Activated B cell treated with CpG ODN at 0.5 μM for 24 hours (primary cell): ENCODE results near the gene AGK. TPM values are rescaled to one million over a fixed set of nuclear protein-coding genes. Genes with fewer than 3 reads are reported as not detected.

Experiments used
- ATAC-seq: fragments of 200-7000 bp; cut with Tn5 transposase; one replicate; pipeline ENCODE4 v1.10.0; 2021; ENCODE audit warnings: low read depth, mild to moderate bottlenecking, moderate library complexity
- CTCF ChIA-PET: fragments of 350-600 bp; sonication (Branson Sonifier 250); formaldehyde crosslinking; loops from one replicate; lab custom pipeline; 2021; ENCODE audit warnings: antibody characterized with exemption; lab: Charles Lee
- POLR2A ChIA-PET: fragments of 350-600 bp; sonication (Branson Sonifier 250); formaldehyde crosslinking; loops from one replicate; lab custom pipeline; 2021; ENCODE audit warnings: antibody characterized with exemption; lab: Charles Lee
- DNase-seq: peaks from one replicate; pipeline ENCODE4 v3.0.0; 2022
- H3K27ac Mint-ChIP-seq: one replicate; pipeline ENCODE4 v1.8.0; 2020; ENCODE audit warnings: mixed read lengths
- H3K27me3 Mint-ChIP-seq: one replicate; pipeline ENCODE4 v1.8.0; 2021; ENCODE audit warnings: mixed read lengths
- H3K36me3 Mint-ChIP-seq: one replicate; pipeline ENCODE4 v1.8.0; 2021; ENCODE audit warnings: low read depth, mixed read lengths
- H3K4me1 Mint-ChIP-seq: one replicate; pipeline ENCODE4 v1.8.0; 2021; ENCODE audit warnings: mixed read lengths
- H3K4me3 Mint-ChIP-seq: one replicate; pipeline ENCODE4 v1.8.0; 2020; ENCODE audit warnings: mild to moderate bottlenecking, mixed read lengths
- H3K9me3 Mint-ChIP-seq: one replicate; pipeline ENCODE4 v1.8.0; 2020; ENCODE audit warnings: mixed read lengths
- CTCF ChIP-seq: fragments of 200-600 bp; IDR thresholded peaks from one replicate; pipeline ENCODE4 v1.8.0; 2022; ENCODE audit warnings: antibody characterized with exemption, mild to moderate bottlenecking
- intact Hi-C: fragments of 100-400 bp; cut with micrococcal nuclease; formaldehyde crosslinking; loops from one replicate; pipeline ENCODE4 v1.15.1; 2024
- total RNA-seq: library from RNA; stranded (reverse); gene quantifications from 2 replicates; pipeline ENCODE4 v1.2.3, GENCODE V29; 2022

Gene AGK
- total RNA-seq, 1 donor from 2014 or later = 39.3 TPM

DNA sequence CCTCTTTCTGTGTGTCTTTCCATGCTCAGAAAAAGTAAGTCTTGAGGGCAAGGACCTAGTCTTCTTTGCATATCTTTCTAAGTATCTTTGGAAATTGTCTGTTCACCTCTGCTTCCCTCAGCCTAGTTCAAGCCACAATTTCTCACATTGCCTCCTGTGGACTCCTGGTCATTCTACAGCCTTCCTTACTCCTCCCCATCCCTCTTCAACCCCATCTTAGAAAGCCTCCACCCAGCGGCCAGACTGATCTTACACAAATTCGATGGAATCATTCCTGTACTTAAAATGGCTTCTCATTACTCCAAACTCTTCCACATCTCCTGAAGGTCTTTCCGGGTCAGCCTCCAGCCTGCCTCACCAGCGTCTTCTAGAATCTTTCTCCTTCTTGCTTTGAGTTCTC lies 24.1 kb upstream of the AGK start:
- H3K27ac Mint-ChIP-seq = no peak overlapping the region
- no peaks in the 10 kb centered on the region for H3K36me3 Mint-ChIP-seq
- H3K9me3 Mint-ChIP-seq = no peaks in the 10 kb centered on the region
- H3K4me3 Mint-ChIP-seq = no peak overlapping the region
- intact Hi-C loops = no loop called here
- CTCF ChIA-PET = no interaction called here
- peaks cover 21% of the 10 kb centered on the region for H3K27me3 Mint-ChIP-seq
- TF ChIP-seq CTCF = no peak
- ATAC-seq = no peak
- H3K4me1 Mint-ChIP-seq = no peaks in the 10 kb centered on the region
- no peak for DNase-seq
- POLR2A ChIA-PET = no interaction called here

- H3K36me3 Mint-ChIP-seq = no peaks in the 10 kb centered on the region
- ATAC-seq (no peak), DNase-seq (no peak)
- intact Hi-C loops = no loop called here
- TF ChIP-seq CTCF = no peak
- ChIA-PET POLR2A (no interaction called here), CTCF (interaction anchor here (0.7 kb wide), 1 partner anchor 1011 kb away, joined by 4 read pairs; no protein-coding TSS in a partner anchor)
- peaks cover 22% of the 10 kb centered on the region for H3K27me3 Mint-ChIP-seq
- no peaks in the 10 kb centered on the region for H3K4me1 Mint-ChIP-seq
- no peaks in the 10 kb centered on the region for H3K9me3 Mint-ChIP-seq
- H3K27ac Mint-ChIP-seq = no peak overlapping the region
- H3K4me3 Mint-ChIP-seq = no peak overlapping the region
Measured at GRCh38 chr7:141528399-141528798, 22.8 kb upstream of the AGK start.

DNA sequence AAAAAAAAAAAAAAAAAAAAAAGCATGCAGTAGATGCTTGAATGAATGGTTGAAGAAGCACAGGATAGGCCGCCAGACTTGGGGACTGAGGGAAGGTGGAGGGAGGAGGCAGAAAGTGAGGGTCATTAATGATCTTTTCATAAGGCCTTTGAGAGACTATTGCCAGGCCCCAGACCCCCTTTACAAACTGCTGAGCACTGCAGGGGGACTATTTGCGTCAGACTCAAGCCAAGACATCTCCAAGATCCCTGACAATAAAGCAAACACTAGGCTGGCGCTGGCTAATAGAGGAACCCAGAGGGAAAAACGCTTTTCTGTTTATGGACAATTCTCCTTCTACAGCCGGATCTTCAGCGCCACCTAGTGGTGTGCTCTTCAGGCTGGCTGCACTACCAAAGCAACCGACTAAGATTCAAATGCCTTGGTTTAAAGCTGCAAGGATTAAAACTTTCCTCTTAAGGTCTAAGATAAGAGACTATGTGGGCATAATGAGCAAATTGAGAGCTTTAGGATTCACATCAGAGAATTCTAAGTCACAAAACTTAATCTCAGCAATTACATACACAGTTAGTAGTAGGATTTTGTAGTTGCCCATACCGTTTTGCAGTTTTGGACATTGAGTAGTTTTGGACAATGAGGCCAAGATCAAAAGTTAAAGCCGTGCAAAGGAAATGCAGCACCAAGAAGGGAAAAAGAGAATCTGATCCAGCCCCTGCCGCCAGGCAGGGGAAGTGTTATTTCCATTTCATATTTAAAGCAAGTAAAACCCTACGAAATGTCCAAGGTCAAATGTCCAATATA lies 17.9 kb upstream of the AGK start:
- DNase-seq = peak; percentile 29
- peak; percentile 45 for ATAC-seq
- peak; percentile 54 for TF ChIP-seq CTCF
- Mint-ChIP-seq H3K36me3 (no peaks in the 10 kb centered on the region), H3K4me3 (no peak overlapping the region), H3K9me3 (no peaks in the 10 kb centered on the region), H3K27ac (no peak overlapping the region), H3K4me1 (no peaks in the 10 kb centered on the region), H3K27me3 (peaks cover 23% of the 10 kb centered on the region)
- ChIA-PET CTCF (interaction anchor here (0.6 to 2.3 kb wide), 12 partner anchors 9 to 1017 kb away, joined by 3 to 9 read pairs (median 4); no protein-coding TSS in a partner anchor), POLR2A (no interaction called here)
- intact Hi-C loops = loop anchor here (1.0 to 5.0 kb wide), 5 partner anchors 117 to 1056 kb away; partner anchors contain the start of genes MKRN1 and MRPS33

DNA sequence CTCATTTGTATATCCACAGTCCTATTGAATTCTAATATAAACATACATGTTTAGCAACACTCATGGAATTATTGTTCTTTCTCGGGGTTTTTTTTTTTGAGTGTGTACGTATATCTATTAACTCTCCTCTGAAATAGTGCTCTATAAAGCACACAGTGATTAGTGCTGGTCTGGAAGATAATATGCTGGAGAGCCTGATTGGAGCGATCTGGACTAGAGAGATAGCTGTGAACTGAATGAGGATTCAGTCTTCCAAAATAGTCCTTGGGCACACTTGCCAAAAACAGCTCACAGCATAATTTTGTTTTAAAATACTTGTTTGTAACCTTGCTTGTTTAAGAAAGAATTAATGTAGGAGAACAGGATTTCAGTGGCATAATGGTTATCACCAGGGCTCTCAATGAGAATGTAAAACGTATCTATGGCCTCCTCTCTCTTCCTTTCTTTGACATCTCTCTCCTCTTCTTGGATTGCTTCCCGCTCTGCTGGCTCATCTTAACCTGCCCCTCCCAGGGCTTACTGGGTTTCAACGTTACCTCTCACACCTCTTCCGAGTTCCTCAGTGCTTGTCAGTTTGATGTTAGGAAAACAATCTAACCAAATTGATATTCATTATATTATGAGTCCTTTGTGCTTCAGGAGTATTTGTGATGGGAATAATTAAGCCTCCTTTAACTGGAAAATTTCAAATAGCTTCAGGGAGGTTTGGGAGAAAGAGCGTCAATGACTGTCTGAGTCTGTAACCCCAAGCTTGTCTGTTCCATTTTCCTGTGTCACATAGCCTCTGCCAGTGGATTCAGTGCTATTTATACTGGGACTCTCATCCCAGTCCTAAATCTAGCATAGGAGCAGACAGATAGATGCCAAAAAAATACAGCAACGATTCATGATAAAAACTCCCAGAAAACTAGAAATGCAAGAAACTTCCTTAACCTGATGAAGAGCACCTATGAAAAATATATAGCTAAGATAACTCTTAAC lies 16.2 kb upstream of the AGK start:
- ATAC-seq = no peak
- no peak for TF ChIP-seq CTCF
- Mint-ChIP-seq H3K4me3 (no peak overlapping the region), H3K9me3 (no peaks in the 10 kb centered on the region), H3K27me3 (peaks cover 15% of the 10 kb centered on the region), H3K4me1 (no peaks in the 10 kb centered on the region), H3K27ac (no peak overlapping the region), H3K36me3 (no peaks in the 10 kb centered on the region)
- no peak for DNase-seq
- ChIA-PET POLR2A (no interaction called here), CTCF (interaction anchor here (0.6 to 2.3 kb wide), 3 partner anchors 14 to 1017 kb away, joined by 5 to 9 read pairs (median 5); no protein-coding TSS in a partner anchor)
- intact Hi-C loops = loop anchor here (5.0 kb wide), 1 partner anchor 1058 kb away; the partner anchor contains the start of gene MKRN1
